GM18909 (cell line): ENCODE data around the gene LIG1.

Experiments used
- ATAC-seq: cut with Tn5 transposase; IDR thresholded peaks from one replicate; pipeline ENCODE4 v1.9.1; 2021; ENCODE audit warnings: mild to moderate bottlenecking; ENCODE audit not compliant: unreplicated experiment, poor library complexity

LIG1 gene

DNA sequence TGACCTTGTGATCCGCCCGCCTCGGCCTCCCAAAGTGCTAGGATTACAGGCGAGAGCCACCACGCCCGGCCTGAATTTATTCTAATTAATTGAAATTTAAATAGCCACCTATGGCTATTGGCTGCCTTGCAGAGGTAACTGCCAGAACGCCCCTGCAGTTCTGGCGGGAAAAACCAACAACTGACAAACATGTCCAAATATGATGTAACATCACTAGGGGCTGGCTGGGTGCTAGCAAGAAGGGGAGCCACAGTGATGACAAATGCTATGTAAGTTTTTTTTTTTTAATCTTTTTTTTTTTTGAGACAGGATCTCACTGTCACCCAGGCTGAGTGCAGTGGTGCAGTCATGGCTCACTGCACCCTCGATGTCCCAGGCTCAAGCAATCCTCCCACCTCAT is 13.2 kb upstream of the LIG1 start:
- ATAC-seq = no peak

DNA sequence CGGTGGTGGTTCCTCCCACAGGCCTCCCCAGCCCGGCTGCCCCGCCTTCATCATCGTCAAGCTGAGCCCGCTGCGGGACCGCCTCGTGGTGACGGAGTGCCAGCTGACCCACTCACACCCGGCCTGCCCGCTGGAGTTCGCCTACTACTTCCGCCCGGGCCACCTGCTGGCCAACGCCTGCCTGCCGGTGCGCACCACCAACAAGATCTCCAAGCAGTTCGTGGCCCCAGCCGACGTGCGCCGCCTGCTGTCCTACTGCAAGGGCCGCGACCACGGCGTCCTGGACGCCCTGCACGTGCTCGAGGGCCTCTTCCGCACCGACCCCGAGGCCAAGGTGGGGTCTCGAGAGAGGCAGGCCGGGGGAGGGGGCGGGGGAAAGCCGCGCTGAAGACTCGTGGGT is 12.3 kb upstream of the LIG1 start:
- no peak for ATAC-seq

DNA sequence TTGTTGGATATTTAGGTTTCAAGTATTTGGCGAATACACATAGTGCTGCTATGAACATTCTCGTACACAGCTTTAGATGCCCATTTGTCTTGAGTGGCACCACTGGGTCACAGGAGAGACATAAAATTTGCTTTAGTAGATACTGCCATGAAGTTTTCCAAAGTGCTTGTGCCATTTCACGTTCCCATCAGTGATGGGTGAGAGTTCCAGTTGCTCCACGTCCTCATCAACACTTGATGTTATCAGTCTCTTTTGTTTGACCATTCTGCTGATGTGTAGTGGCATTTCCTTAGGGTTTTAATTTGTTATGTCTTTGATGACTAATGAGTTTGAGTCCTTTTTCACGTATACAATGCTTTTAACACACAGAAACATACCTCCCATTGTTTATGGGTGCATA is 11.4 kb upstream of the LIG1 start:
- no peak for ATAC-seq

DNA sequence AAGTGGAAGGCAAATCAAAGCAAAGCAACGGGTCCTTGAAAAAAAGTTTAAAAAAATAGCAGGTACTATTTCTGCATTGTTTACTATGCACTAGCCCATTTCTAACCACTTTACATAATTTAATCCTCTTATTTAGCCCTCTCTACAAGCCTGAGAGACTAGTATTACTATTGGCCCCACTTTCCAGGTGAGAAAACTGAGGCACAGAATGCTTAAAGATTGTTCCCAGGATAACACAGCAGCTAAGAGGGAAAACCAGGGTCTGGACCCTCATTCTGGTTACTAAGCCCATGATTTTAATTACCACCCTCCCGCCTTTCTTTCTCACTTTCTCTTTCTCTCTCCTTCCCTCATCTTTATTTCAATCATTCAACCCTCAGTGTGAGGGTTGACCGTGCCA is 6.1 kb upstream of the LIG1 start:
- ATAC-seq = no peak

DNA sequence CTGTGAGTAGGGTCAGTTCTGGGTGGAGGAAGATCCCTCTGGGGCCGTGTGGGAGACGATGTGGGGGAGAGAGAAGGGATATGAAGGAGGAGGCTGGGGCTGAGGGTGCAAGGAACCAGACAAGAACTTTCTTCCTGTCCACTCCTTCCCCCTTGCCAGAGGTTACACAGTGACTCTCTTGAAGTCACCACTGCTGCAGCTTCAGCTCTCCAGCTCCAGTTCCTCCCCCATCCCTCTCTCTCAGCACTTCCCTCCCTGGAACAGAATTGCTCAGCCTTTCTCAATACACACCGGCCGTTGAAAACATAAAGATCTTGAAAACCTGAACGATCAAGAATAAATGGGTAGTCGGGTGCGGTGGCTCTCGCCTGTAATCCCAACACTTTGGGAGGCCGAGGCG is 5.4 kb upstream of the LIG1 start:
- ATAC-seq = no peak

DNA sequence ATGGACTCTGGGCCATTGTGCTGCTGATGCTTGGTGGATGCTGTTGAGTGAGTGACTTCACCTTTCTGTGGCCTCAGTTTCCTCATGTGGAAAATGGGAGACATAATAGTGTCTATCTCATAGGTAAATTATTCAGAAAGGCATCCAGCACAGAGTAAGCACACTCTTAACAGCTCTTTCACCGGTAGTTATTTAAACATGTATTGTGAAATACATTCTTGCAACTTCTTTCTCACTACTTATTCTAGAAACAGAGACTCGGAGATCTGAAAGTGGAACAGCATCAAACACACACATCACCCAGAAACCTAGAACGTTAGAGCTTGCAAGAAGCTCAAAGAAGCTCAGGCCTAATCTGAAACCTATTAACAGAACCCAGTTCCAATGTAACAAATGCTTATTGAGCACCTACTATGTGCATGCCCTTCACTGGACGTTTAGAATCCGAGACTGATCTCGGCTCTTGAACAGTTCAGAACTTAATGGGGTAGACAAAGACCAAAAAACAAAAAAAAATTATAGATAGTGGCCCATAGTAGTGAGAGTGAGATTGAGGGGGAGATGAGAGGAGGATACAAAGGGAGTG is 4.4 kb upstream of the LIG1 start:
- no peak for ATAC-seq

DNA sequence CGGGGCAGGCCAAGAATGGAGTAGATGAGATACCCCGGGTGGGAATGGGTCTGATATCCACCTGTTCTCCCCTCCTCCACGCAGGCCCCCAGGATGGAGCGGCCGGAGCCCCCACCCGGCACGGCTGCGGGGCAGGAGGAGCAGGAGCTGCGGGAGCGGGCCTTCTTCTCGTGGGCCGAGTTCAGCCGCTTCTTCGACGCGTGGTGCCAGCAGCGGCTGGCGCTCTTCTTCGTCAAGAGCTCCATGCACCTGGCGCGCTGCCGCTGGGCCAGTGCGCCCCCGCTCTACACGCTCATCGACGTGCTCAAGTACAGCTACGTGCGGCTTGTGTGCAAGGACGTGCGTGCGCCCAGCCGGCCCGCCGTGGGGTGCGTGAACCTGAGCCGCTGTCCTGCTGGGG is 1.6 kb upstream of the LIG1 start:
- ATAC-seq = no peak

DNA sequence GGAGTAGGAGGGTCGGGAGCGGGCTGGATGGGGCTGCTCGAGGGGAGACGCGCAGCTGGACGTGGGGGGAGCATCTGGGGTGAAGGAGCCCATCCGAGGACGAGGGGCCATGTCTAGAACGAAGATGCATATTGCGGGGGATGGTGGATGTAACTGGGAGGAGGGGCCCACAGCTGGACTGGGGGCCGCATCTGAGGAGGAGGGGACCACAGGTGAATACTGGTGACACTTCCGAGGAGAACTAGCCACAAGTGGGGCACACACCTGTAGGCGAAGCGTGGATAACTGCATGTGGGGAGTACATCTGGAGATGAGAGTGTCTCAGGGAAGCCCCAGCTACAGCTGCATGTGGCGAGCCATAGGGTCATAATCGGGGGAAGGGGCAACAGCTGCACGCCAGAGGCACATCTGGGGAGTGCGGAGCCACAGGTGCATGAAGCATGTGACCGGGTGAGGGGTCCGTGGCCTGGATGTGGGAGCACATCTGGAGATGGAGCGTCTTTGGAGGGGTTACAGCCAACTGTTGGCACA is 738 bp upstream of the LIG1 start:
- ATAC-seq = peak; percentile 14

DNA sequence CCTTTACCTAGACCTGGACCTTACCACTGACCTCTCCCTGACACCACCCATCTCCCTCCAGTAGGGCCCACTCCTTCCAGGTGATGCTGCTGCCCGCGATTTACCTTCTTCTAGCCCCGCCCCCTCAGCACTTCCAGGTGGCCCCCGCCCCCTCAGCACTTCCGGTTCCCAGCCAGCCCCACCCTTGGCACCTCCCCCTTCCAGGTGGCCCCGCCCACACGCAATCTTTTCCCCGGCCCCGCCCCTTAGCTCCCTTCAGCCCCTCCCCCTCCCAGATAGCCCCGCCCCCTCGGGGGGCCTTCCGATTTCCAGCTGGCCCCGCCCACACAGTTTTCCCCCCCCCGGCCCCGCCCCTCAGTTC is 586 bp downstream of the LIG1 start:
- peak; percentile 11 for ATAC-seq

DNA sequence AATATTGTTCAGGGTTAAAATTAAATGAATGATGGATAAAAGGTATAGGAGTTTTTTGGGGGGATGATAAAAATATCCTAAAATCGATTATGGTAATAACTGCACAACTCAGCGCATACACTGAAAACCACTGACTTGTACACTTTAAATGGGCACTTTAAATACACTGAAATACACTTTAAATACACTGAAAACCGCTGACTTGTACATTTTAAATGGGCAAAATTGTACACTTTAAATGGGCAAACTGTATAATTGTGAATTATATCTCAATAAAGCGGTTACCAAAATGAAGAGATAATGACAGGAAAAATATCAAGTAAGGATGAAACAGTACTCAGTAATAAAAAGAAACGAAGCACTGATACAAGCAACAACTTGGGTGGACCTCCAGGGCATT is 1.5 kb downstream of the LIG1 start:
- ATAC-seq = no peak

DNA sequence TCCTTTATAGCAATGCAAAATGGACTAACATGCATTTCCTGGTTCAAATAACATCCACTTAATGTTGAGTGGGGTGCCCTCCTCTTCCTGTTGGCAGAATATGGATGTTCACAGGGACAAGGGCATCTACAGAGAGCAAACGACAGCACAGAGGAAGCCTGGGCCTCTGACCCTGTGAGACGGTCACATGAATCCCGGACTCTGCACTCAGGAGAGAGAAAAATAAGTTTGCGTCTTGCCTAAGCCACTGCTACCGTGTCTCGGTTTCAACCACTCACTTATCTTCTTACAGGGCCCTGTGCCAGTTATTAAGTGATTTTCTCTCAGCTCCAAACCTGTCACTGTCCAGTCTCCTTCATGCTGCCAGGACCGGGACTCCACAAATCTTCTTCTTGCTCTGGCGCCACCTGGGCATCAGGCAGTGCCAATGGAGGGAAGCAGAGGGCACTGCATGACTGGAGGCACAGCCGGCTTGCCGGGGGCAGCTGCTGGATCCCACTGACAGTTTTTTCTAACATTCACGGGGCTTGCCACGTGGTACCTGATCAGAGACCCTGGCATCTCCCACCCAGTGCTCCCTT is 11.8 kb downstream of the LIG1 start:
- ATAC-seq = no peak

DNA sequence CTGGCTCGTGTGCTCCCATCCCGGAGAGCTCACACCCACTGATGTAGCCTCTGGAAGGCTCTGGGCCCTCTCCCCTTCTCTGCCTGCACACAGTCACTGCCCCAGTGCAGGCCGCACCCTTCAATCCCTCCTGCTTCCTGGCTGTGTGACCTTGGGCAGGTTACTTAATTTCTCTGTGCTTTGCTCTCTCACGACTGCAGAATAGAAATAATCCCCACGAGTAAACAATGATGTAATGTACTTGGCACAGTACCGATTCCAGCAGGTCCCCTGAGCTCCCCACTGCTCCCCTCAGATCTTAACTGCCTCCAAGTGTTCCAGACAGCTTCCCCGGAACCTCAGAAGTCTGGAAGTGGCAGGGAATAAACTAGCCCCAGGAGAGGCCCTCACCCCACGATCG is 16.1 kb downstream of the LIG1 start:
- no peak for ATAC-seq

DNA sequence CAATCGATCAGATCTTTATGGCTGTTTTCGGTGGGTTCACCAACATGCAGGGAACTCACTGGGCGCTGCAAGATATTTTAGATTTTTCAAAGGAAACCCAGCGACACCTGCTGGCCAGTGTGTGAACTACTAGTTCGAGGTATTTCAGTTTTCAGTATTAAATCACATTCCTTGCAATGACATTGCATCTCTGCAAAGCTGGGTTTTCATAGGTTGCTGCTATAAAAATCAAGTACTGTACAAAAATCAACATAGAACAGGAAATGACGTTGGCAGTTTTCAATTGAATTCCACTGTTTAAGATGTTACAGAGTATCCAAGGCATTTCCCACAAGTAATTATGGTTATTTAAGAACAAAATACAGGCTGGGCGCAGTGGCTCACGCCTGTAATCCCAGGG is 17.6 kb downstream of the LIG1 start:
- no peak for ATAC-seq

DNA sequence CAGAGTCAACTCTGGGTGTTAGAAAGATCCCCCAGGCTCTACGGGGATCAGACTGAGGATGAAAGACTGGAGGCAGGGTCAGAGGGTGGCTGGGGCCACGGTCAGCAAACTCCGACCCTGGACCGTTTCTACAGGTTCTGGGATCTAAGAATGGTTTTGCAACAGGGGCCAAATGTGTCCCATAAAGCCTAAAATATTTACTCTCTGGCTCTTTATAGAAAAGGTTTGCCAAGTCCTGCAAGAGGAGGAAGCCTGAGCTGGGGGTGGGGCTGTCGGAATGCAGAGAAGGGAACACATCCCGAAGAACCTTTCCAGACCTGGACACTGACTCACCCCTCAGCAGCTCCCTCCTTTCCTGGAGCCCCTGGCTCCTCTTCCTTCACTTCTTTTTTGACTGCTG is 20.7 kb downstream of the LIG1 start:
- no peak for ATAC-seq

DNA sequence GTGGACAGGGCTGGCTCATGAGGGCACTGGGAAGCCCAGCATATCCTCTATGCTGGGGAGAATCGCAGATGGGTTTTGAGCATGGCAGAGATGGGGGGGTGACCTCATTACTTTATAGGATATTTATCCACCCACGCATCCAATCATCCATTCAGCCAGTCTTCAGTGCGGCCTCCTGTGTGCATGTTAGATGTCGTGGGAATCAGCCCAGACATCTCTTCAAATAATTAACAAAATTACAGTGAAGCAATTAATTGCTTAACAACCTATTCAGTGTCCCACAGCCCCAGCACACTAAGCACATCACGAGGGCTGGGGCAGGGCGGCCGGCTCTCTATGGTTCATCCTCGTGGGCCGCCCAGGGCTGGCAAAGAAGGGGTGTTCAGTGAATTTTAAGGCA is 21.6 kb downstream of the LIG1 start:
- ATAC-seq = no peak

DNA sequence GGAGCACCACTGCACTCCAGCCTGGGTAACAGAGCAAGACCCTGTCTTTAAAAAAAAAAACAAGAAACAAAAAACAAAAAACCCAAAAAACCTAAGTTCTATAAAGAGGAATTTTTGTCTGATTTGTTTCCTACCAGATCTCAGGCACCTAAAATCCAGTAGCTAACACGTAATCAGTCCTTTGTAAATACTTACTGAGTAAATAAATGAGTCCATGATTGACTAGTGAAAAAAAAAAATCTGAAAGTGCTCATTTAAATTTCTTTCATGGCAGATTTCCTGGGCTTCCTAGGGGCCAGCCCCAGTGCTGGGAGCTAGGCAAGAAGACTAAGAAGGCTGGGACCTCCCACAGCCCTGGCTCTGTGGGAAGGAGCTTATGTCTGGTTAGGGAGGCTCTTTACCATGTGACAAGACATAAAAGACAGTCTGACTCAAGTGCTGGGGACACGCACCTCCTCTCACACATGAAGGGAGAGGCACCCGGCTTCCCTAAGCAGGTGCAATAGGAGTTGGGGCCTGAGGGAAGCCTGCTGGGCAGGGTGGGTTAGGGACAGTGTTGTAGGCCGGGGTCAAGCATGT is 22.5 kb downstream of the LIG1 start:
- ATAC-seq = no peak

DNA sequence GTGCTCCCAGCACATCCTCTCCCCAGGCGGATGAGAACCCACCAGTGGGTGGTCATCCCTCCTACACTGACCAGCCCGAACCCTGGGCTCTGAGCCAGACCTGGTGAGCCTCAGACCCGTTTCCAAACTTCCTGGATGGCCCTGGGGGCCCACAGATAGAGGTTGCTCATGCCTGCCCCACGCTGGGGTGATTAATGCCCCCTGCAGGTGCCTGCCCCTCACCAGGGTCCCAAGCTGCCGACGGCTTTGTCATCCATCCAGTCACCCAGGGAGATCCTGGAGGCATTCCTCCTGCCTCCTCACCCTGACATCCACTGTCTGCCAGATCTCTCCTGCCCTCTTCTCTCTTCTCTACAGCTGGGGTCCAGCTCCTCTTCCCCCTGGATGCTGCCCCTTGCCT is 31.1 kb downstream of the LIG1 start:
- ATAC-seq = no peak

DNA sequence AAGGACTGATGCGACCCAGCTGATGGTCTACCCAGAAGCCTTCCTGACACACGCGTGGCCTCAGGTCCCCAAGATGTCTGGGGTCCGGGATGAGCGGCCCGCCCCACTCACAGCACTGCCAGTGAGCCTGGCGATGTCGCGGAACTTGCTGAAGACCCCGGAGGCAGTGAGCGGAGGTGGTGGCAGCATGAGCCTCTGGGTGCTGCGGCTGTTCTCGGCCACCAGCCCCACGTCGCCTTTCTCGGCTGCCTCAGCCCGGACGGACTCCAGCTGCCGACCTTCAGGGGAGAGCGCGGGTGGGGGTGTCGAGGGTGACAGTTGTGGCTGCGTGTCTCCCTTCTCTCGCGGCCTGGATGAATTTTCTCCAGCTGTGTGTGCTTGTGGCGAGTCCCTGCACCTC is 32.7 kb downstream of the LIG1 start:
- no peak for ATAC-seq

DNA sequence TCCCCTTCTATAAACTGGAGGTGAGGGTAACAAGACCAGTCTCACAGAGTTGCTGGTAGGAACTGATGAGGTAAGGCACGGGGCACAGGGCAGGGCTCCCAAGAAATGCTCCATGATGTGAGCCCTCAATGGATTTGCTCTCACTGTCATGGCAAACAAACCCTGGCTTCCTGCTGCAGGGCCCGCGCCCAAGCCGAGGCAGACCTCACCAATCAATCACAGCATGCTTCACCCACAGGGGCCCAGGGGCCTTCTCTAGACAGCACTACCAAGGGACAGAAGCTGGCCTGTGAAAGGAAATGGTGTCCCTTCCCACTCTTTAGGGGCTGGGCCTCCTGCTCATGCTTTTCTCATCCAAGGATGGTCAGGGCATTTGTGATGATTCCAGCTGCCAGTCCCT is 33.6 kb downstream of the LIG1 start:
- ATAC-seq = no peak

DNA sequence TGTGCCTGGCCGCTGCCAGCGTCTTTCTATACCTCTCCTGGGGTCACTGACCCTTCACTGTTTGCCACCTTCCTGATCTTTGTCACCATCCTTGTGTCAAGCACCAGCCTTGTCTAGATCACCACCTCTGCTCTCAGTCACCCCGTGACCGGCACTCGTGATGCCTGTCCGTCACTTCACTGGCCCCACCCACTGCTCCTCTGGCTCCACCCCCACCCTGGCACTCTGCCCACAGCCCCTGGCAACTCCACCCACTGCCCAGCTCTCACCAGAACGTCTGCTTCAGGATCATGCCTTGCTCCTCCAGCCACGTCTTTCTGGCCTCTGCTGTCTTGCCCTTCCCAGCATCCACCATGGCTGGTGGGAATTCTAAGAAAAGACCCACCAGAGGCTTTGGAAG is 34.7 kb downstream of the LIG1 start:
- no peak for ATAC-seq

DNA sequence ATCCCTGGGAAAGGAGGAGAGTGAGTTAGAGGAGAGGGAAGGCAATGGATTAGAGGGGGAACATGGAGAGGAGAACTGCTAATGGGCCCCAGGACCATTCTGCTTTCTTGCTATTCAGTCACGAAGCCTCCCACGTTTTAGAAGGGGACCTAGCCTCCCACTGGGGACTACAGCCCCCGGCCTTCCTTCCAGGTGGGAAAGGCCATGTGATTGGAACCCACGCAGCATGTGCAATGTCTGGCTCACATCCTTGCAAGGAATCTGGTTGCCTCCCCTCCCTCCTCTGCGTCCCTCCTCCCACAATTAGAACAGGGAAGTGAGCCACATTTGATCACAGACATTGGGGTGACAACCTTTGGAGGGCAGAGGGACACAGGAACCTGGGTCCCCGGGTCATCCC is 37.0 kb downstream of the LIG1 start:
- ATAC-seq = no peak

DNA sequence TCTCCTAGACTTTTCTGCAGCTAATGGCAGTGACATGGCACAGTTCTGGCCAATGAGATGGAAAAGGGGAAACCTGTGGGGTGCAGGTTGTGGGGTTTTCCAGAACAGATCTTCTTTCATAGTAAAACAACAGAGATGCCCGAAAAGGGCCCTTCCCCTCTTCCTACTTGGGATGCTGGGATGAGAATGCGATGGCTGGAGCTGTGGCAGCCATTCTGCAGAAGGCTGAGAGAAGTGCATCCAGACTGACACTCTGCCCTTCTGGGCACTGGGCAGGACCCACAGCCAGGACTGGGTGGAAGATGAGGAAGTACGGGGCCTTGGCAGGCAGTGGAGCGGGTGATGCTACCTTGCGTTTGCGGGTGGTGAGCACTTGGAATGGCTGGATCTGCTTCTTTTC is 42.6 kb downstream of the LIG1 start:
- no peak for ATAC-seq
